ENCODE results near the gene LIPC.

DNA sequence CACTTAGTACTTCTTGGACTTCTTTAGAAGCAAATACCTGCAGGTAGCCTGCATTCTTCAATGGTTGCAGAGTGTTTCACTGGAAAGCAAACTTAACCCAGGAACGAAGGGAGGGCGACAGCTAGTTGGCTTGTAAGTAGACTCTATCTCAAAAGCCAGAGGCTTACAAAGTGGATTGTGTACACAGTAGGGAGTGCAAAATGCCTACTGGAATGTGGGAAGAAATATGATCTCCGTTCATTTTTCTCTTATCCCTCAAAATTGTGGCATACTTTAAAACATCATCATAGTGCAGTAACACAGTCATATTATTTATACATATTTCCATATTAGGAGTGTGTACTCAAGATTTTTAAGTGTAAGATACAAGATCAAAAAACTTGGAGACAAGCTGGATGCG lies 155.7 kb downstream of the LIPC start:
- no peak for TF ChIP-seq POLR2AphosphoS5 (IDR thresholded peaks at IDR 0.05; ENCODE audit: insufficient read depth in 1 of 2, low read depth in 1 of 2)
- TF ChIP-seq, protein P1, sequence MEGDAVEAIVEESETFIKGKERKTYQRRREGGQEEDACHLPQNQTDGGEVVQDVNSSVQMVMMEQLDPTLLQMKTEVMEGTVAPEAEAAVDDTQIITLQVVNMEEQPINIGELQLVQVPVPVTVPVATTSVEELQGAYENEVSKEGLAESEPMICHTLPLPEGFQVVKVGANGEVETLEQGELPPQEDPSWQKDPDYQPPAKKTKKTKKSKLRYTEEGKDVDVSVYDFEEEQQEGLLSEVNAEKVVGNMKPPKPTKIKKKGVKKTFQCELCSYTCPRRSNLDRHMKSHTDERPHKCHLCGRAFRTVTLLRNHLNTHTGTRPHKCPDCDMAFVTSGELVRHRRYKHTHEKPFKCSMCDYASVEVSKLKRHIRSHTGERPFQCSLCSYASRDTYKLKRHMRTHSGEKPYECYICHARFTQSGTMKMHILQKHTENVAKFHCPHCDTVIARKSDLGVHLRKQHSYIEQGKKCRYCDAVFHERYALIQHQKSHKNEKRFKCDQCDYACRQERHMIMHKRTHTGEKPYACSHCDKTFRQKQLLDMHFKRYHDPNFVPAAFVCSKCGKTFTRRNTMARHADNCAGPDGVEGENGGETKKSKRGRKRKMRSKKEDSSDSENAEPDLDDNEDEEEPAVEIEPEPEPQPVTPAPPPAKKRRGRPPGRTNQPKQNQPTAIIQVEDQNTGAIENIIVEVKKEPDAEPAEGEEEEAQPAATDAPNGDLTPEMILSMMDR (IDR thresholded peaks at IDR 0.05) = no peak
- TF ChIP-seq POLR2A (IDR thresholded peaks at IDR 0.05) = no peak
